CD8-positive, alpha-beta memory T cell (primary cell): Measurements from ENCODE around the gene MPV17L2. TPM values are rescaled to one million over a fixed set of nuclear protein-coding genes. Genes with fewer than 3 reads are reported as not detected.

Experiments used
- CTCF ChIA-PET: fragments of 350-600 bp; sonication (Branson Sonifier 250); formaldehyde crosslinking; loops from one replicate; lab custom pipeline; 2021; ENCODE audit warnings: antibody characterized with exemption; lab: Charles Lee
- POLR2A ChIA-PET: fragments of 350-600 bp; sonication (Branson Sonifier 250); formaldehyde crosslinking; loops from one replicate; lab custom pipeline; 2021; ENCODE audit warnings: antibody characterized with exemption; lab: Charles Lee
- DNase-seq, 5 donors: peaks; one replicate each; pipeline versions ENCODE4 v3.0.0 to v3.0.0-alpha.2; 2020 to 2022; ENCODE audit warnings: mixed read lengths in 1 of 5
- H3K27ac ChIP-seq: one replicate; pipeline ENCODE4 v1.7.0; 2013; ENCODE audit warnings: low read depth, mild to moderate bottlenecking, low read length, moderate library complexity
- H3K27me3 ChIP-seq: 2 replicates; pipeline ENCODE4 v1.7.0; 2013; ENCODE audit warnings: low read length, mild to moderate bottlenecking; ENCODE audit not compliant: insufficient read depth, poor library complexity, severe bottlenecking
- H3K36me3 ChIP-seq: 2 replicates; pipeline ENCODE4 v1.7.0; 2013; ENCODE audit warnings: mild to moderate bottlenecking, low read length, moderate library complexity; ENCODE audit not compliant: insufficient read depth
- H3K4me1 ChIP-seq: 2 replicates; pipeline ENCODE4 v1.7.0; 2013; ENCODE audit warnings: mild to moderate bottlenecking, low read length, moderate library complexity; ENCODE audit not compliant: insufficient read depth
- H3K4me3 ChIP-seq: 2 replicates; pipeline ENCODE4 v1.7.0; 2013; ENCODE audit warnings: mild to moderate bottlenecking, low read length
- H3K9me3 ChIP-seq: 2 replicates; pipeline ENCODE4 v1.7.0; 2013; ENCODE audit warnings: mild to moderate bottlenecking, low read length
- H3K27ac Mint-ChIP-seq, 8 donors: one replicate each; pipeline ENCODE4 v1.8.0; 2020 to 2021; ENCODE audit warnings: mixed read lengths in 8 of 8, mild to moderate bottlenecking in 6 of 8, inconsistent platforms in 3 of 8, moderate library complexity in 3 of 8
- H3K27me3 Mint-ChIP-seq, 2 donors: one replicate each; pipeline ENCODE4 v1.8.0; 2020 to 2021; ENCODE audit warnings: mixed read lengths in 2 of 2, mild to moderate bottlenecking in 1 of 2, moderate library complexity in 1 of 2
- H3K36me3 Mint-ChIP-seq, 3 donors: one replicate each; pipeline ENCODE4 v1.8.0; 2020 to 2021; ENCODE audit warnings: mixed read lengths in 3 of 3, inconsistent platforms in 1 of 3, mild to moderate bottlenecking in 1 of 3
- H3K4me1 Mint-ChIP-seq, 3 donors: one replicate each; pipeline ENCODE4 v1.8.0; 2020 to 2021; ENCODE audit warnings: mixed read lengths in 3 of 3, inconsistent platforms in 1 of 3, mild to moderate bottlenecking in 1 of 3
- H3K4me3 Mint-ChIP-seq, 7 donors: one replicate each; pipeline ENCODE4 v1.8.0; 2020 to 2021; ENCODE audit warnings: mixed read lengths in 7 of 7, mild to moderate bottlenecking in 6 of 7, moderate library complexity in 4 of 7, inconsistent platforms in 2 of 7
- H3K9me3 Mint-ChIP-seq, 5 donors: one replicate each; pipeline ENCODE4 v1.8.0; 2020 to 2022; ENCODE audit warnings: mixed read lengths in 5 of 5, mild to moderate bottlenecking in 3 of 5, moderate library complexity in 2 of 5, inconsistent platforms in 1 of 5
- polyA plus RNA-seq: library from polyadenylated mRNA; unstranded; fragments of 300-500 nt; fragmentation: Illumina TruSeq; gene quantifications from one replicate; pipeline ENCODE4 v1.2.3, GENCODE V29; 2021
- total RNA-seq, 2 experiments: library from RNA; stranded (reverse); gene quantifications; one replicate each; pipeline ENCODE4 v1.2.3, GENCODE V29; 2021

Gene MPV17L2
- total and polyA plus RNA-seq, 3 experiments from 2014 or later = 12.6 to 24.6 (median 24.2) TPM

DNA sequence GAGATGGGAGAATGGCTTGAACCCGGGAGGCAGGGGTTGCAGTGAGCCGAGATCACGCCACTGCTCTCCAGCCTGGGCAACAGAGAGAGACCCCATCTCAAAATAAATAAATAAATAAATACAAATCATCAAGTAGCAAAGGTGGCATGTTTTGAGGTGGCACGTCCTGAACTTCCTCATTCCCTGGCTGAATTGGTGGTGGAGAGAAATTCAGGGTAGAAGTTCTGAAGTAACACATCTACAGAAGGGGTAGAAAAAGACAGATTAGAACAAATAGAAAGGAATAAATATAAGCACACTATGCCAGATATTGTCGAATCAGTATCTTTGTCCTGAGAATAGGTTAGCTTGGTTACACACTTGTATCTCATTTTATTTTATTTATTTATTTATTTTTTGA lies 13.1 kb upstream of the MPV17L2 start:
- Histone ChIP-seq H3K27ac (no peak overlapping the region), H3K27me3 (no peaks in the 10 kb centered on the region), H3K9me3 (no peaks in the 10 kb centered on the region), H3K4me1 (no peaks in the 10 kb centered on the region), H3K4me3 (no peak overlapping the region), H3K36me3 (no peaks in the 10 kb centered on the region)
- no peak for DNase-seq
- ChIA-PET CTCF (interaction anchor here (1.5 kb wide), 1 partner anchor 28 kb away, joined by 3 read pairs; no protein-coding TSS in a partner anchor), POLR2A (no interaction called here)
- Mint-ChIP-seq H3K36me3 (peaks cover 0 to 8% (median 3%) of the 10 kb centered on the region in 3 donors), H3K9me3 (no peaks in the 10 kb centered on the region), H3K4me1 (peaks cover 0 to 2% (median 0%) of the 10 kb centered on the region in 3 donors), H3K27me3 (no peaks in the 10 kb centered on the region), H3K4me3 (no peak overlapping the region), H3K27ac (no peak overlapping the region)

DNA sequence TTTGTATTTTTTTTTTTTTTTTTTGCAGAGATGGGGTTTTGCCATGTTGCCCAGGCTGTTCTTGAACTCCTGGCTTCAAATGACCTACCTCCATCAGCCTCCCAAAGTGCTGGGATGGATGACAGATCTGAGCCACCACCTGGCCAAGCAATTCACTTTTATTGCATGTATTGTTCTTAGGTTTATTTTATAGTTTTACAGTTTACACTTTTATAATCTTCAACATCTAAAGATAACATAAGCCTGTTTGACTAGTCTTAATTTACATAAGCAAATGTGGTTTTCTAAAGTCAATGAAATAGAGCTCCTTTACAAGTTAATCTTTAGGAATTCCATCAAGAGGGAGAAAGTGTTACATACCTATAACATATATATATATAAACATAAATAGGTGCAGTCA lies 9.5 kb upstream of the MPV17L2 start:
- DNase-seq = no peak
- H3K27ac ChIP-seq = no peak overlapping the region
- no peaks in the 10 kb centered on the region for H3K9me3 ChIP-seq
- H3K4me3 Mint-ChIP-seq = no peak overlapping the region
- no peaks in the 10 kb centered on the region for H3K36me3 Mint-ChIP-seq
- POLR2A ChIA-PET = no interaction called here
- no peaks in the 10 kb centered on the region for H3K36me3 ChIP-seq
- peaks cover 3% of the 10 kb centered on the region in 2 donors for H3K27me3 Mint-ChIP-seq
- peak overlapping the region in 1 of 8 donors; percentile 75 for H3K27ac Mint-ChIP-seq
- H3K27me3 ChIP-seq = no peaks in the 10 kb centered on the region
- no peaks in the 10 kb centered on the region for H3K4me1 ChIP-seq
- CTCF ChIA-PET = interaction anchor here (2.3 kb wide), 1 partner anchor 9 kb away, joined by 9 read pairs; the partner anchor contains the start of gene MPV17L2
- H3K9me3 Mint-ChIP-seq = no peaks in the 10 kb centered on the region
- H3K4me3 ChIP-seq = no peak overlapping the region
- no peaks in the 10 kb centered on the region for H3K4me1 Mint-ChIP-seq

DNA sequence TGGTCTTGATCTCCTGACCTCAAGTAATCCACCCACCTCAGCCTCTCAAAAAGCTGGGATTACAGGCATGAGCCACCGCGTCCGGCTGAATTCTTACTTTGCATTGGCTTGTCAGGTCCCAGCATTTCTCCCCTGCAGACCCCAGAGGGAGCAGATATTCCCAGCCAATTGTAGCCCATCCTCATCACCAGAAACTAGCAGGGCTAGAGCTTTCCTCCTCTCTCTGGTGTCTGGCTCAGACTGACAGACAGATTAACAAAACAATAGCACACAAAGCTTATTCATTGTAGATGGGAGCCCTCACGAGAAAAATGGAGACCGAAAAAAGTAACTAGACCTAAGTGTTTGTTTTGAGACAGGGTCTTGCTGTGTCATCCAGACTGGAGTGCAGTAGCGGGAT lies 7.5 kb upstream of the MPV17L2 start:
- H3K27me3 Mint-ChIP-seq = peaks cover 3% of the 10 kb centered on the region in 2 donors
- H3K27ac Mint-ChIP-seq = no peak overlapping the region
- POLR2A ChIA-PET = no interaction called here
- no peak for DNase-seq
- Histone ChIP-seq H3K4me3 (no peak overlapping the region), H3K36me3 (no peaks in the 10 kb centered on the region), H3K27ac (no peak overlapping the region), H3K9me3 (no peaks in the 10 kb centered on the region), H3K4me1 (no peaks in the 10 kb centered on the region), H3K27me3 (no peaks in the 10 kb centered on the region)
- H3K36me3 Mint-ChIP-seq = no peaks in the 10 kb centered on the region
- CTCF ChIA-PET = interaction anchor here (0.9 to 1.2 kb wide), 3 partner anchors 15 to 67 kb away, joined by 3 to 6 read pairs (median 3); no protein-coding TSS in a partner anchor
- H3K9me3 Mint-ChIP-seq = no peaks in the 10 kb centered on the region
- no peaks in the 10 kb centered on the region for H3K4me1 Mint-ChIP-seq
- H3K4me3 Mint-ChIP-seq = no peak overlapping the region

DNA sequence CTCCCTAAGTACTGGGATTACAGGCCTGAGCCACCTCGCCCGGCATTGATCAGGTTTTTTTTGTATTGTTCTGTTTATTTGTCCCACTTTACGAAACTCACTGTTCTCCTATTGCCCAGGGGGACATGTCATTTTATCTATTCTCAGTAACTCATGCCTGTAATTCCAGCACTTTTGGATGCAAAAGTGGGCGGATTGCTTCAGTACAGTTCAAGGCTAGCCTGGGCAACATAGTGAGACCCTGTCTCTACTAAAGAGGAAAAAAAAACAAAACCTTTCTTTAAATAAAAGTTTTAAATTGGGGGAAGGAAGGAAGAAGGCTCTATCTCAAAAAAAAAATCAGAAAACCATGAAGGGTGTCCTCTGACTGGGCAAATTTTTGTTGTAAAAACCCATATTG lies 2.7 kb upstream of the MPV17L2 start:
- H3K9me3 ChIP-seq = no peaks in the 10 kb centered on the region
- no peaks in the 10 kb centered on the region for H3K27me3 ChIP-seq
- ChIA-PET CTCF (interaction anchor here (1.2 kb wide), 1 partner anchor 33 kb away, joined by 5 read pairs; no protein-coding TSS in a partner anchor), POLR2A (no interaction called here)
- no peak overlapping the region for H3K27ac ChIP-seq
- H3K36me3 ChIP-seq = no peaks in the 10 kb centered on the region
- Mint-ChIP-seq H3K9me3 (peaks cover 0 to 2% (median 0%) of the 10 kb centered on the region in 5 donors), H3K27me3 (peaks cover 3 to 7% of the 10 kb centered on the region in 2 donors), H3K27ac (no peak overlapping the region), H3K36me3 (peaks cover 0 to 10% (median 0%) of the 10 kb centered on the region in 3 donors), H3K4me1 (peaks cover 21 to 28% (median 22%) of the 10 kb centered on the region in 3 donors), H3K4me3 (no peak overlapping the region)
- no peak overlapping the region for H3K4me3 ChIP-seq
- DNase-seq = no peak
- H3K4me1 ChIP-seq = peaks cover 16% of the 10 kb centered on the region

DNA sequence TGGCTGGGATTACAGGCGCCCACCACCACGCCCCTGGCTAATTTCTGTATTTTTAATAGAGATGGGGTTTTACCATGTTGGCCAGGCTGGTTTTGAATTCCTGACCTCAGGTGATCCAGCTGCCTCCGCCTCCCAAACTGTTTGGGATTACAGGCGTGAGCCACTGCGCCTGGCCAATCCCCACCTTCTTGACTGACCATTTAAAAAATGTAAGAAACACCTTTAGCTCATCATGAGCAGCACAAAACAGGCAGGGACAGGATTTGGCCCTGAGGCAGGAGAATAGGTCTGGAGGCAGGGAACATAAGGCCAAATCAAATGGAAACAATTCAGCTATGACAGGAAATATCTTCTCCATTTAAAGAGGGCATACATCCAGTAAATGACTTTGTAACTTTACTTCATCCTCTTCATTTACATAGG lies 1.4 kb upstream of the MPV17L2 start:
- ChIA-PET CTCF (interaction anchor here (0.7 to 4.5 kb wide), 23 partner anchors 9 to 225 kb away, joined by 3 to 49 read pairs (median 5); partner anchors contain the start of genes IFI30, LSM4 and RAB3A), POLR2A (interaction anchor here (0.8 to 3.1 kb wide), 6 partner anchors 13 to 115 kb away, joined by 3 to 40 read pairs (median 7); partner anchors contain the start of genes JUND and RAB3A)
- H3K4me3 ChIP-seq = peak overlapping the region; percentile 67
- Mint-ChIP-seq H3K9me3 (peaks cover 0 to 2% (median 0%) of the 10 kb centered on the region in 5 donors), H3K27ac (peak overlapping the region; percentile 76 to 98 (median 96)), H3K4me1 (peaks cover 21 to 28% (median 22%) of the 10 kb centered on the region in 3 donors), H3K27me3 (peaks cover 0 to 5% of the 10 kb centered on the region in 2 donors), H3K36me3 (peaks cover 0 to 19% (median 0%) of the 10 kb centered on the region in 3 donors), H3K4me3 (peak overlapping the region; percentile 82 to 95 (median 89))
- H3K9me3 ChIP-seq = no peaks in the 10 kb centered on the region
- no peak for DNase-seq
- peaks cover 16% of the 10 kb centered on the region for H3K4me1 ChIP-seq
- H3K36me3 ChIP-seq = peaks cover 6% of the 10 kb centered on the region
- H3K27ac ChIP-seq = peak overlapping the region; percentile 70
- H3K27me3 ChIP-seq = no peaks in the 10 kb centered on the region

DNA sequence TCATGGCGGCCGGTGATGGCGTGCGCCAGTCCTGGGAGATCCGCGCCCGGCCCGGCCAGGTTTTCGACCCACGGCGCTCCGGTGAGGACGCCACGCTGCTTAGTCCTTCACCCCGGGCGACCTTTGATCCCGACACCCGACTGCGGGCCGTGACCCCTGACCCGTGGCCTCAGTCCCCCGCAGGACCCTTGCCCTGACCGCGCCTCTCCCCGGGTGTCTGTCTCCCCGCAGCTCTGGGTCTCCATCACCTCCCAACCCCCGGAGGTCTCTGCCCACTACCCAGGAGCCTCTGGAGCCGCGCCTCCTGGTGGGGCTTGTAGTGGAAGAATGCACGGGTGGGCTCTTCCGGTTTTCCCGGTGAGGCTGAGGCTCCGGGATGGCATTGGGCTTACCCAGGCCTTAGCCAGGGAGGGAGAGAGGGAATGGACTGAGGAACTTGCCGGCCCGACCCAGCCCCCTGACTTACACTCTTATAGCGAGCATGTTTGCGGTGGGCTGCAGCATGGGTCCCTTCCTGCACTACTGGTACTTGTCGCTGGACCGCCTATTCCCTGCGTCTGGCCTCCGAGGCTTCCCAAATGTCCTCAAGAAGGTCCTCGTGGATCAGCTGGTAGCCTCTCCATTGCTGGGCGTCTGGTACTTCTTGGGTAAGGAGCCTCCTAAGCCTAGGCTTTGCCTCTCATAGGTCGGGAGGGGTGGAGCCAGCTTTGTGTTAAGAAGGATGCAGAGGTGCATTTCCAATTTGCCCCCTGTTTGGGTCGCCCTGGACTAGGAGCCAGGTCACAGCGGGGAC lies 566 bp downstream of the MPV17L2 start:
- Mint-ChIP-seq H3K4me1 (peaks cover 21 to 28% (median 22%) of the 10 kb centered on the region in 3 donors), H3K27me3 (peaks cover 0 to 3% of the 10 kb centered on the region in 2 donors)
- no peak for DNase-seq

DNA sequence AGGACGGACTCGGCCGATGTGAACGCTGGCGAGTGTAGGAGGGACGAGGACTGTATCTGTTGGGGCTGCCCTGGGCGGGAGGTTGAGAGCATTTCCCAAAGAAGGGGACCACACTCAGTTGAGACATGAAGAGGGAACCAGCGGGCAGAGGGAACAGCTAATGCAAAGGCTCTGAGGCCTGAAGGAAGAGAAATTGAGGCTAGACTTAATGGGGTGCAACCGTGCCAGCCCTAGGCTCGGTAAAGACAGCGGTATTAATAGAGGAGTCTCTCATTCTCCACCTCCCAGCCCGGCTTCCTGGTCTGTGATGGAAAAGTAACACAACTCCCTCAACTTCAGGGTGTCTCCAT lies 1.1 kb downstream of the MPV17L2 start:
- H3K27ac Mint-ChIP-seq = peak overlapping the region in 5 of 8 donors; percentile 56 to 88 (median 78)
- ChIA-PET CTCF (interaction anchor here (1.7 to 4.5 kb wide), 3 partner anchors 11 to 58 kb away, joined by 4 to 24 read pairs (median 6); partner anchors contain the start of gene RAB3A), POLR2A (interaction anchor here (1.9 to 3.1 kb wide), 2 partner anchors 9 to 86 kb away, joined by 6 to 40 read pairs; partner anchors contain the start of genes JUND and RAB3A)
- peaks cover 0 to 2% (median 0%) of the 10 kb centered on the region in 5 donors for H3K9me3 Mint-ChIP-seq
- peaks cover 0 to 3% of the 10 kb centered on the region in 2 donors for H3K27me3 Mint-ChIP-seq
- H3K4me1 ChIP-seq = peaks cover 16% of the 10 kb centered on the region
- H3K27ac ChIP-seq = peak overlapping the region; percentile 71
- peaks cover 0 to 37% (median 4%) of the 10 kb centered on the region in 3 donors for H3K36me3 Mint-ChIP-seq
- H3K4me3 ChIP-seq = peak overlapping the region; percentile 74
- no peaks in the 10 kb centered on the region for H3K27me3 ChIP-seq
- H3K36me3 ChIP-seq = peaks cover 6% of the 10 kb centered on the region
- peaks cover 21 to 28% (median 22%) of the 10 kb centered on the region in 3 donors for H3K4me1 Mint-ChIP-seq
- H3K9me3 ChIP-seq = no peaks in the 10 kb centered on the region
- no peak for DNase-seq
- peak overlapping the region; percentile 82 to 95 (median 89) for H3K4me3 Mint-ChIP-seq

More for the DNA sequence above, 566 bp downstream of the MPV17L2 start:
- Mint-ChIP-seq H3K36me3 (peaks cover 0 to 31% (median 4%) of the 10 kb centered on the region in 3 donors), H3K4me3 (peak overlapping the region; percentile 82 to 95 (median 89)), H3K27ac (peak overlapping the region; percentile 76 to 98 (median 95)), H3K9me3 (peaks cover 0 to 2% (median 0%) of the 10 kb centered on the region in 5 donors)
- peaks cover 16% of the 10 kb centered on the region for H3K4me1 ChIP-seq
- CTCF ChIA-PET = interaction anchor here (1.4 to 4.5 kb wide), 8 partner anchors 11 to 105 kb away, joined by 4 to 49 read pairs (median 6); partner anchors contain the start of gene RAB3A
- H3K36me3 ChIP-seq = peaks cover 6% of the 10 kb centered on the region
- peak overlapping the region; percentile 74 for H3K4me3 ChIP-seq
- POLR2A ChIA-PET = interaction anchor here (0.6 to 3.1 kb wide), 9 partner anchors 10 to 158 kb away, joined by 3 to 40 read pairs (median 6); partner anchors contain the start of genes IL12RB1, JUND, LSM4 and RAB3A
- no peaks in the 10 kb centered on the region for H3K9me3 ChIP-seq
- H3K27me3 ChIP-seq = no peaks in the 10 kb centered on the region
- peak overlapping the region; percentile 71 for H3K27ac ChIP-seq
